ENCODE data around the gene TCN2.
"Not testable (repeated sequence)": the region's sequence is repeated elsewhere in the genome, so short reads cannot be mapped to it uniquely, and the experiment has no call there.

The TCN2 gene

GRCh38 chr22:30606455-30607299, at the start of gene TCN2:
TCN2 (plus strand) TSS chr22:30607174; CDS start chr22:30607332, 158 bp downstream.
- ATAC-seq (peak; percentile 73), DNase-seq (peak; percentile 56)

GRCh38 chr22:30557243-30557642, 49.7 kb upstream of the TCN2 start:
- ATAC-seq (no peak), DNase-seq (no peak)

GRCh38 chr22:30559889-30560288, 47.1 kb upstream of the TCN2 start:
- no peak for ATAC-seq

GRCh38 chr22:30560643-30561202, 46.3 kb upstream of the TCN2 start:
- peak; percentile 16 for DNase-seq

More at GRCh38 chr22:30559889-30560288, 47.1 kb upstream of the TCN2 start:
- no peak for DNase-seq

GRCh38 chr22:30561402-30562189, 45.4 kb upstream of the TCN2 start:
- ATAC-seq (no peak), DNase-seq (no peak)

More at GRCh38 chr22:30560643-30561202, 46.3 kb upstream of the TCN2 start:
- ATAC-seq: not testable (repeated sequence)

GRCh38 chr22:30562366-30562765, 44.6 kb upstream of the TCN2 start:
- DNase-seq (no peak), ATAC-seq (no peak)

- no peak for ATAC-seq
These were observed 42.8 kb upstream of the TCN2 start for GRCh38 chr22:30564045-30564760.

GRCh38 chr22:30564761-30565119, 42.2 kb upstream of the TCN2 start:
- no peak for DNase-seq
- no peak for ATAC-seq

More at GRCh38 chr22:30564045-30564760, 42.8 kb upstream of the TCN2 start:
- no peak for DNase-seq

- no peak for ATAC-seq
- no peak for DNase-seq
These were observed 41.6 kb upstream of the TCN2 start for GRCh38 chr22:30565341-30565740.

- ATAC-seq (no peak), DNase-seq (no peak)
These were observed 40.8 kb upstream of the TCN2 start for GRCh38 chr22:30566125-30566524.

- not testable (repeated sequence) for DNase-seq, ATAC-seq
These were observed 39.7 kb upstream of the TCN2 start for GRCh38 chr22:30567277-30567676.

GRCh38 chr22:30568137-30568805, 38.7 kb upstream of the TCN2 start:
- DNase-seq (no peak), ATAC-seq (no peak)

- DNase-seq (no peak), ATAC-seq (no peak)
These were observed 37.2 kb upstream of the TCN2 start for GRCh38 chr22:30569674-30570202.

GRCh38 chr22:30572210-30572609, 34.8 kb upstream of the TCN2 start:
- no peak for DNase-seq
- ATAC-seq: no peak

- no peak for ATAC-seq
- DNase-seq: no peak
These were observed 34.0 kb upstream of the TCN2 start for GRCh38 chr22:30572840-30573593.

GRCh38 chr22:30573594-30574094, 33.3 kb upstream of the TCN2 start:
- ATAC-seq: no peak
- DNase-seq: no peak

GRCh38 chr22:30574095-30574981, 32.6 kb upstream of the TCN2 start, which contains the start of gene GAL3ST1:
GAL3ST1 (minus strand) TSS chr22:30574665; CDS start chr22:30557392, 17,273 bp downstream.
- peak; percentile 6 for ATAC-seq
- no peak for DNase-seq

GRCh38 chr22:30574997-30575671, 31.8 kb upstream of the TCN2 start:
- DNase-seq: no peak
- peak; percentile 4 for ATAC-seq

GRCh38 chr22:30575859-30576258, 31.1 kb upstream of the TCN2 start:
- DNase-seq: no peak
- ATAC-seq: no peak
